Stomach (tissue), 9 donors: ENCODE results near the gene PFKFB1. TPM values are rescaled to one million over a fixed set of nuclear protein-coding genes. Genes with fewer than 3 reads are reported as not detected.

Source experiments
- DNase-seq, 2 donors: peaks; one replicate each; pipeline versions ENCODE4 v3.0.0 to v3.0.0-alpha.2; 2013 to 2019
- H3K27ac ChIP-seq, 5 donors: fragments of 200-600 bp in 4 of 5; sonication (generic) in 4 of 5; one replicate each; pipeline ENCODE4 v1.5.1; 2013 to 2019; ENCODE audit warnings: mild to moderate bottlenecking in 1 of 5, moderate library complexity in 1 of 5
- H3K27me3 ChIP-seq, 3 donors: fragments of 200-600 bp; sonication (generic); one replicate each; pipeline ENCODE4 v1.5.1; 2017 to 2019; ENCODE audit warnings: mixed run types in 1 of 3
- H3K36me3 ChIP-seq, 4 donors: fragments of 200-600 bp; sonication (generic); 1 replicate in 3 of 4; 2 replicates in 1 of 4; pipeline ENCODE4 v1.5.1; 2016 to 2019
- H3K4me1 ChIP-seq, 4 donors: fragments of 200-600 bp; sonication (generic); one replicate each; pipeline ENCODE4 v1.5.1; 2016 to 2019
- H3K4me3 ChIP-seq, 4 donors: fragments of 200-600 bp; sonication (generic) in 3 of 4; one replicate each; pipeline ENCODE4 v1.5.1; 2016 to 2019; ENCODE audit warnings: mild to moderate bottlenecking in 1 of 4
- H3K9me3 ChIP-seq, 4 donors: fragments of 200-600 bp; sonication (generic); one replicate each; pipeline ENCODE4 v1.5.1; 2016 to 2019
- EP300 ChIP-seq: sonication (generic); formaldehyde crosslinking; IDR thresholded peaks from one replicate; pipeline ENCODE4 v1.6.1; 2017; ENCODE audit warnings: antibody characterized with exemption
- POLR2A ChIP-seq, 4 donors: fragments of 450-650 bp; IDR thresholded peaks; one replicate each; pipeline ENCODE4 v1.6.1; 2016; ENCODE audit warnings: antibody characterized with exemption in 4 of 4, control low read depth in 2 of 4, mild to moderate bottlenecking in 1 of 4, moderate library complexity in 1 of 4
- POLR2AphosphoS5 ChIP-seq, 3 donors: sonication (generic); formaldehyde crosslinking; IDR thresholded peaks; one replicate each; pipeline ENCODE4 v1.6.1; 2016; ENCODE audit warnings: antibody characterized with exemption in 3 of 3
- WGBS, 5 donors: extraction: QIAGEN DNeasy Blood & Tissue Kit in 3 of 5; methylation state at CpG; one replicate each; pipeline versions ENCODE4 v1.1.5 to v1.1.7; 2013 to 2018; 5-methylcytosine and 5-hydroxymethylcytosine counted together
- intact Hi-C: fragments of 100-400 bp; cut with DNase I; formaldehyde crosslinking; loops from one replicate; pipeline ENCODE4 v1.15.1; 2023; ENCODE audit warnings: low total_unique reads
- polyA plus RNA-seq, 3 donors: library from polyadenylated mRNA; stranded (reverse); fragments of 200-250 nt; gene quantifications; one replicate each; pipeline ENCODE4 v1.2.3, GENCODE V29; 2013
- total RNA-seq, 5 donors: library from RNA; depleted of rRNA; stranded (reverse); fragments of >200 nt; gene quantifications; one replicate each; pipeline versions ENCODE4 v1.1.0 to v1.2.3, GENCODE V29; 2014 to 2016
- TF ChIP-seq, protein P1 (sequence below), 7 experiments: fragments of 450-650 bp in 4 of 7; fragments of 200-600 bp in 3 of 7; sonication (generic) in 3 of 7; IDR thresholded peaks; one replicate each; pipeline ENCODE4 v1.5.1; 2016 to 2019; ENCODE audit warnings: antibody characterized with exemption in 7 of 7, control low read depth in 2 of 7, mild to moderate bottlenecking in 1 of 7
- donor health status: healthy with polysubstance abuse.
- donor health status: Bipolar disorder and iron deficiency.
- donor health status: healthy.

The PFKFB1 gene
- total and polyA plus RNA-seq, 8 donors: 0.25 to 2.0 (median 0.57) TPM; not detected in 4

DNA sequence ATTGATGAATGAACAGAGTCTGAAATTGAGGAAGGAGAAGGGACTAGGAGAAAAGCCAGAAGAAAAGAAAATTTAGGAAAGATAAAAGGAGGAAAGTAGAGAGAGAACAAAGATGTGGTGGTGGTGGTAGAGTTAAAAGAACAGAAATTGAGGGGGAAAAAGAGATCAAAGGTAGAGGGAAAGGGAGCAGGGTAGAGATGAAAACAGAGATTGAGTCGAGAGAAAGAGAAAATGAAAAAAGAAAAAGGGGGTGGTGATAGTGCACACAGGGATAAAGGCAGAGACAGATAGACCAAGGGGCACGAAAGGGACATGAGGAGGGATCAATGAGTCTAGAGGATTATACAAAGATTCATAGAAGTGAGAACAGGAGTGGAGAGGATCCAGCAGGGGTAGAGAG, 32.9 kb upstream of the PFKFB1 start:
- Histone ChIP-seq H3K4me3 (no peak overlapping the region), H3K4me1 (no peaks in the 10 kb centered on the region), H3K27me3 (peaks cover 0 to 10% (median 0%) of the 10 kb centered on the region in 3 donors), H3K27ac (no peak overlapping the region), H3K36me3 (no peaks in the 10 kb centered on the region), H3K9me3 (no peaks in the 10 kb centered on the region)
- intact Hi-C loops: no loop called here
- 38 to 79% (median 62%) methylated on average over 2 of the region's 2 CpGs for WGBS, 5 donors
- no peak for DNase-seq
- no peak for TF ChIP-seq POLR2AphosphoS5 (IDR thresholded peaks at IDR 0.05)
- TF ChIP-seq EP300: no peak
- TF ChIP-seq, protein P1, sequence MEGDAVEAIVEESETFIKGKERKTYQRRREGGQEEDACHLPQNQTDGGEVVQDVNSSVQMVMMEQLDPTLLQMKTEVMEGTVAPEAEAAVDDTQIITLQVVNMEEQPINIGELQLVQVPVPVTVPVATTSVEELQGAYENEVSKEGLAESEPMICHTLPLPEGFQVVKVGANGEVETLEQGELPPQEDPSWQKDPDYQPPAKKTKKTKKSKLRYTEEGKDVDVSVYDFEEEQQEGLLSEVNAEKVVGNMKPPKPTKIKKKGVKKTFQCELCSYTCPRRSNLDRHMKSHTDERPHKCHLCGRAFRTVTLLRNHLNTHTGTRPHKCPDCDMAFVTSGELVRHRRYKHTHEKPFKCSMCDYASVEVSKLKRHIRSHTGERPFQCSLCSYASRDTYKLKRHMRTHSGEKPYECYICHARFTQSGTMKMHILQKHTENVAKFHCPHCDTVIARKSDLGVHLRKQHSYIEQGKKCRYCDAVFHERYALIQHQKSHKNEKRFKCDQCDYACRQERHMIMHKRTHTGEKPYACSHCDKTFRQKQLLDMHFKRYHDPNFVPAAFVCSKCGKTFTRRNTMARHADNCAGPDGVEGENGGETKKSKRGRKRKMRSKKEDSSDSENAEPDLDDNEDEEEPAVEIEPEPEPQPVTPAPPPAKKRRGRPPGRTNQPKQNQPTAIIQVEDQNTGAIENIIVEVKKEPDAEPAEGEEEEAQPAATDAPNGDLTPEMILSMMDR (IDR thresholded peaks at IDR 0.05): no peak
- no peak for TF ChIP-seq POLR2A (IDR thresholded peaks at IDR 0.05)

DNA sequence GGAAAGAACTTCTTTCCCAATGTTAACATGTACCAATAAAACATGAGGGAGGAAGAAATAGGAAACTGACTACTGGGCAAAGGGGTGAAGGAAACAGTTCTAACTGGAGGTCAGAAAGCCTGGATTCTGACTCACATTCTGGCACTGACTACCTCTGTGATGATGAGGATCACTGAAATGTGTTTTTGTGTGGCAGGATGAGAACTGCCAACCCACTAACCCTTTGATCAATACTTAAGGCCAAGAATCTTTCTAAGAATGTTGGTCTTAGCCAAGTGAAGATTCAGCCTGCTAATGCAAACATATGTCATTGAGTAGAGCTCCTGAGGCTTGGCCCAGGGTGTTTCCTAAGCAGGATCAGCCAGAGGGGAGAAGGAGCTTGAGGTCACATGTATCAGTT, 32.2 kb upstream of the PFKFB1 start:
- no peaks in the 10 kb centered on the region for H3K9me3 ChIP-seq
- DNase-seq: no peak
- no peaks in the 10 kb centered on the region for H3K4me1 ChIP-seq
- intact Hi-C loops: no loop called here
- no peak overlapping the region for H3K27ac ChIP-seq
- no peaks in the 10 kb centered on the region for H3K36me3 ChIP-seq
- TF ChIP-seq, protein P1 (IDR thresholded peaks at IDR 0.05): no peak
- TF ChIP-seq EP300 (no peak), POLR2AphosphoS5 (IDR thresholded peaks at IDR 0.05) (no peak), POLR2A (IDR thresholded peaks at IDR 0.05) (no peak)
- no peak overlapping the region for H3K4me3 ChIP-seq
- peaks cover 0 to 10% (median 0%) of the 10 kb centered on the region in 3 donors for H3K27me3 ChIP-seq

DNA sequence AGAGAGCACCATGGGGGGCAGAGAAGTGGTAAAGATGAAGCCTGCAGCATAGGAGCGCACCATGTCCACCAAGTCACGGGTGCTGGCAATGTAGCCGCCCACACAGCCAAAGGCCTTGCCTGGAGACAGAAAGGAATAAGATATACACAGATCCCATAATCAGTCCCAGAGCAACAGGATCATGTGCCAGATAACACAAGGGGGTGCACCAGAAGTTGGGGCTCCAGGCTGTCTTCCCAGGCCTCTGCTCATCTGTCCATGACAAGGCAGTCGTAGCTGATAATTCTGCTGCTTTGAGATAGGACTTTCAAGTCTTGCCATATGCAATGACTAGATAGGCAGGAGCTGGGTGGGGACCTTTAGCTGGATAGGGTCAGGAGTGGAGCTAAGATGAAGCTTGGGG, 20.9 kb upstream of the PFKFB1 start:
- no peaks in the 10 kb centered on the region for H3K9me3 ChIP-seq
- peaks cover 0 to 4% (median 0%) of the 10 kb centered on the region in 3 donors for H3K27me3 ChIP-seq
- no peaks in the 10 kb centered on the region for H3K36me3 ChIP-seq
- intact Hi-C loops: no loop called here
- TF ChIP-seq, protein P1 (IDR thresholded peaks at IDR 0.05): no peak
- TF ChIP-seq EP300: no peak
- no peak for TF ChIP-seq POLR2AphosphoS5 (IDR thresholded peaks at IDR 0.05)
- no peak for TF ChIP-seq POLR2A (IDR thresholded peaks at IDR 0.05)
- 90 to 100% (median 95%) methylated on average over 3 to 4 of the region's 4 CpGs for WGBS, 5 donors
- DNase-seq: no peak
- H3K4me3 ChIP-seq: no peak overlapping the region
- no peak overlapping the region for H3K27ac ChIP-seq
- H3K4me1 ChIP-seq: no peaks in the 10 kb centered on the region

DNA sequence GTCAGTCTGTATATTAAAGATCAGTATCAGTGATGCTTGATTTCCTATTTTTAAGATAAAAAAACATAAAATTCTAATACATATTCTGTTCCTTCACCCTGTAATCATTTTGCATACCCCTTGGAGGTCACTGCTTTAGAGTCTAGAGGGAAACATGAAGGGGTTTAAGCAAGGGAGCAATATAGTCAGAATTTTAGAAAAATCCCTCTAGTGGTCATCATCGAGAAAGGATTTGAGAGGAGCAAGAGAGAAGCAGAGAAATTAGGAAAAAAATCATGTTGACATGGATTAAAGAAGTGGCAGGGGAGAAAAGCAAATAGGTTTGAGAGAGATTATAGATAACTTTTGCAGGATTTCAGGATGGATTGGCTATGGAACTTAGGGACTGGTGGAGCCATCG, 17.3 kb upstream of the PFKFB1 start:
- no peak for DNase-seq
- no peak overlapping the region for H3K4me3 ChIP-seq
- intact Hi-C loops: no loop called here
- peaks cover 0 to 10% (median 7%) of the 10 kb centered on the region in 4 donors for H3K36me3 ChIP-seq
- no peak for TF ChIP-seq EP300
- no peak for TF ChIP-seq POLR2AphosphoS5 (IDR thresholded peaks at IDR 0.05)
- TF ChIP-seq, protein P1 (IDR thresholded peaks at IDR 0.05): no peak
- no peak for TF ChIP-seq POLR2A (IDR thresholded peaks at IDR 0.05)
- no peak overlapping the region for H3K27ac ChIP-seq
- H3K9me3 ChIP-seq: no peaks in the 10 kb centered on the region
- WGBS, 5 donors: 24 to 45% (median 42%) methylated on average over 2 of the region's 2 CpGs
- H3K4me1 ChIP-seq: peaks cover 0 to 21% (median 12%) of the 10 kb centered on the region in 4 donors
- H3K27me3 ChIP-seq: peaks cover 0 to 4% (median 0%) of the 10 kb centered on the region in 3 donors
